NCI-H345 treated with DMSO at 0.1 percent for 48 hours (cell line): ENCODE results near the gene SGCD.
"Not testable (repeated sequence)": the region's sequence is repeated elsewhere in the genome, so short reads cannot be mapped to it uniquely, and the experiment has no call there.

Experiments used
- DNase-seq: peaks from one replicate; lab custom pipeline; 2025; ENCODE audit not compliant: unreplicated experiment; lab: John Stamatoyannopoulos, UW

Gene SGCD

DNA sequence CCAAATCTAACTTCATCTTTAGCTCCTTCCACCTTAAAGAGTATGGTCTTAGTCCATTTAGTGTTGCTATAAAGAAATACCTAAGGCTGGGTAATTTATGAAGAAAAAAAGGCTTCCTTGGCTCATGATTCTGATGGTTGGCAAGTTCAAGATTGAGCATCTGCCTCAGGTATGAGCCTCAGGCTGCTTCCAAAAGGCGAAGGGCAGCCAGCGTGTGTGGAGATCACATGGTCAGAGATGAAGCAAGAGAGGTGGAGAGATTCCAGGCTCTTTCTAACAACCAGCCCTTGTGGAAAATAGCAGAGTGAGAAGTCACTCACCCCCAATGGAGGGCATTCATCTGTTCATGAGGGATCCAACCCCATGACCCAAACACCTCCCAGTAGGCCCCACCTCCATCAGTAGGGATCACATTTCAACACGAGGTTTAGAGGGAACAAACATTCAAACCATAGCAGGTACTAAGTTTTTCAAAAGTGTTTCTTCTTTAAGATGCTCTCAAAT lies 225.9 kb downstream of the SGCD start:
- DNase-seq: no peak

GRCh38 chr5:156556666-156557406 lies 229.9 kb downstream of the SGCD start:
- DNase-seq: no peak

- DNase-seq: no peak
These were observed 233.0 kb downstream of the SGCD start for GRCh38 chr5:156560002-156560401.

- no peak for DNase-seq
These were observed 234.7 kb downstream of the SGCD start for GRCh38 chr5:156561651-156562050.

DNA sequence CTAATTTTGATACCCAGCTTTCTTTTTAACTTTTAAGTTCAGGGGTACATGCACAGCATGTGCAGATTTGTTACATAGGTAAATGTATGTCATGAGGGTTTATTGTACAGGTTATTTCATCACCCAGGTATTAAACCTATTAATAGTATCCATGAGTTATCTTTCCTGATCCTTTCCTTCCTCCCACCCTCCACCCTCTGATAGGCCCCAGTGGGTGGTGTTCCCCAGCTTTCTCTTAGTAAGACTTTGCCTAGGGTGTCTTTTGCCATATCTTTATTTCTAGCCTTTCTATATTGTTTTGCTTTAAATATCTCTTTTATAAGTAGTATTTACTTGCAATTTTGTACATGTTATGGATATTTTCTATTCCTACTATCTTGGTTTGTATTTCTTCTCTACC lies 243.7 kb downstream of the SGCD start:
- no peak for DNase-seq

GRCh38 chr5:156581725-156582124 lies 254.8 kb downstream of the SGCD start:
- DNase-seq: no peak

- no peak for DNase-seq
These were observed 255.2 kb downstream of the SGCD start for GRCh38 chr5:156582193-156582598.

- no peak for DNase-seq
These were observed 257.9 kb downstream of the SGCD start for GRCh38 chr5:156584871-156585270.

DNA sequence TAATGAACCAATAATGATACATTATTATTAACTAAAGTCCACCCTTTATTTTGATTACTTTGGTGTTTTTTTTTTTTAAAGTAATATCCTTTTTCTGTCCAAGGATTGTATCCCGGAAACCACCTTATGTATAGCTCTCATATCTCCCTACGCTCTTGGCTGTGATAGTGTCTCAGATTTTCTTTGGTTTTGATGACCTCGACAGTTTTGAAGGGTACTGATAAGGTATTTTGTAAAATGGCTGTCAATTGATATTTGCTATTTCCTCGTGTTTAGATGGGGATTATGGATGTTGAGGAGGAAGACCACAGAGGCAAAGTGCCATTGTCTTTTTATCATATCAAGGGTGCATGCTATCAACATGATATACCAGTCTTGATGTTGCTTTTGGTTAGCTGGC lies 259.0 kb downstream of the SGCD start:
- DNase-seq: no peak

DNA sequence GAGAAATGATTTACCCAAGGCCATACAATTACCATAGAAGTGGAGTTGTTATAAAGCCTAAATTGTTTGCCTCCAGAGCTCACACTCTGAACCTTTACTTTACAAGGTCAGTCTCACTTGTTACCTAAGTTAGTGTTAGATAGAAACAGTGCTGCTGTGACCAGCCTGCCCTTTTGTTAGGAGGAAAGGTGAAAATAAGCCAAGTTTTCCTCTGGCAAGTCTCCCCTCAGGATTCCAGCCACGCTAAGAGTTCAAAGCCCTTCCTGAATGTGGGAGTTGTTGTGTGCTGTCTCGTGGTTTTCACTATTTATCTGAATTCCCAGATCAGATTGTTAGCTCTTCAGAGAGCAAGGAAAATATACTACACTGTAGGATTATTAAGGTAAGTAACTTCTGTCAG lies 260.0 kb downstream of the SGCD start:
- DNase-seq: no peak

- DNase-seq: no peak
These were observed 261.3 kb downstream of the SGCD start for GRCh38 chr5:156588306-156588705.

- no peak for DNase-seq
These were observed 262.4 kb downstream of the SGCD start for GRCh38 chr5:156589104-156589945.

DNA sequence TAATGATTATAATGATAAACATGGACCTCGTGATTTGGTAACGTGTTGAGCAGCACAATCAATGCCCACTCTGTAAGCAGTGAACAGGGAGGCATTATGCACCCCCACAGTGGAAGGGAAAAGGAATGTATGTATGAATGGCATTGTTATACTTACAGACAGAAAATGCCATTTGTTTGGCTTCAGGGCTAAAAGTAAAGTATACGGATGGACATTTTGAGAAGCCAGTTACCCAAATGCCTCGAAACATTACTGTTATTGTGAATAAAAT lies 262.9 kb downstream of the SGCD start:
- no peak for DNase-seq

DNA sequence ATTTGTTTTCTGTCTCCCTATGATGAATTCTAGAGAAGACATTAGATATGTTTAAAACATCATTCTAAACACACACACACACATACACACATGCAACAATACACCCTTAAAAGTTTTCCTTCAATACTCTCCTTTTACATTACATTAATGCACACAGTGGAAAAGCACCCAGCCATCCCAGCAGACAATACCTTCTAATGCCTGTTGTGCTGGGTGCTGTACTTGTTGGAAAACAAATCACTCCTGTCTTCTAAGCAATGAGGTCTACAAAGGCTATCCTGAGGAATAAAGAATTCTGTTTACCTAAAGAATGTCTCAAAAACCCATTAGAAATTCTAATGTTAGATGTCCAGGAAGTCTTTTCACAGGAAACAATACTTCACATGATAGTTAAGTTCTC lies 264.0 kb downstream of the SGCD start:
- no peak for DNase-seq

DNA sequence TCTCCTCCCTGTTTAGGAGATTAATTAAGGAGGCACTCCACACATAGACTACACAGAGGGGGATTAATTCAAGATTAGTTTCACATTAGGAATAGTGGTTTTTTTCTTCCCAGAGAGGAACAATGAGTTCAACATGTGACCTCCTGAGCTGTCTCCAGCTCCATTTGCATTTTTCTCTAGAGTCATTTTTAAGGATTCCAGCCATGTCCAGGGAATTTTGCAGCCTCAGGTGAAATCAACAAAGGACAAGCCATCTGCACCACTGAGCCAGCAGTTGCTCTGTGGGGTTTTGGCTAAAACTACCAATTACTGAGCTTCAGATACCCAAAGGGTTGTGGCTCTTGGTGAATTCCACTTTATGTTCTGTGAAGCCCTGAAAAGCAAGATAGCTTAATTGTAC lies 264.7 kb downstream of the SGCD start:
- DNase-seq: no peak

DNA sequence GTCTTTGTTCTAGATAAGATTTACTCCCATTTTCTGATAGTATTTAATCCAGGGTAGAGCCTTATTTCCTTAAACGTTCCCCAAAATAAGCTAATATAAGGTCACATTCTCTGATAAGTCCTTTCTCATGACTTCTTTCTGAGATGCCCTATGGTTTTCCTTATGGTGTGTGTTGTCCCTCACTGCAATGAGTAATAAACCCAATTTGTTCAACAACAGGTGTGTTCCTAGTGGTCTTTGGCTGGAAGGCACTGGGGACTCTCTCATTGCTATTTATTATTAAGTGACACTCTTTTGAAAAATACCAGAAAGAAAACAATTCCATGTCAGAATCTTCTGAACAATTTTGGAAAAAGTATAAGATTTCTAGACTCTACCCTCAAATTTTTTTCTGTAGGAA lies 266.6 kb downstream of the SGCD start:
- no peak for DNase-seq

DNA sequence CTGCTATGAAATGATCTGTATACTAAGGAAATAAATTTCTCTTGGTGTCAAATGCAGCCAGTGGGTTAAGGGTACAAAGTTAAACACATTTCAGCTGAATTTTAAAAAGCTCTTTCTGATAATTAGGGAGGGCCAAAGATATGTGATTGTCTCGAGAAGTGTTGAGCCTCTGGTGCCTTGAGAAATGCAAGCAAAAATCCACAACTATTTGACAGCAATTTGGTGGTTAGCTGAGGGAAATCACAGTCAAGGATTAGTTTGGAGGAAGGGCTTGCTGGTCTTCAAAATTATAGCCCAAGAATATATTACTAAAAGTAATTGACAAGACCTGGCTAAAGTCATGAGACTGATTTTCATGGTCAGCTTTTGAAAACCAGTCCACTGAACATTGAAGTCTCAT lies 267.4 kb downstream of the SGCD start:
- DNase-seq: no peak

DNA sequence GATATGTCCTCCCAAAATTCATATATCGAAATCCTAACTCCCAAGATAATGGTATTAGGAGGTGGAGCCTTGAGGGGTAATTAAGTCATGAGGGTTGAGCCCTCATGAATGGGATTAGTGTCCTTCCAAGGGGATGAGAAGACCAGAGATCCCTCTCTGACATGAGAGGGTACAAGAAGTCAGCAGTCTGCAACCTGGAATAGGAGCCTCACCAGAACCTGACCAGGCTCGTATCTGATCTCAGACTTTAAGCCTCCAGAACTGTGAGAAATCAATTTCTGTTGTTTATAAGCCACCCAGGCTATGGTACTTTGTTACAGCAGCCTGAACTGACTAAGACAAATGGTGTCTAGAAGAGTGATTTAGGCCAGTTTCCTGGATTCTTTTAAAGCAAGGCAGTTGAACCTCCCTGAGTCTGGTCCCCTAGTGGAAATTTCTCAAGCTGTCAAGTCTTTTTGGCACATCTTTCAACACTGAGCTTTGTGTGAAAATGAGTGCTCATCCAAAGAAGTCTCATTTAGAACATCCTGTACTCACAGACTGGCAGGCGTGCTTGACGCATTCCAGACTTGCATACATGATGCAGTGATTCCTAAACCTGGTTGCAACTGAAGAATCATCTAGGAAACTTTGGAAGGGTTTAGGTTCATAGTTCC lies 268.3 kb downstream of the SGCD start:
- DNase-seq: no peak

DNA sequence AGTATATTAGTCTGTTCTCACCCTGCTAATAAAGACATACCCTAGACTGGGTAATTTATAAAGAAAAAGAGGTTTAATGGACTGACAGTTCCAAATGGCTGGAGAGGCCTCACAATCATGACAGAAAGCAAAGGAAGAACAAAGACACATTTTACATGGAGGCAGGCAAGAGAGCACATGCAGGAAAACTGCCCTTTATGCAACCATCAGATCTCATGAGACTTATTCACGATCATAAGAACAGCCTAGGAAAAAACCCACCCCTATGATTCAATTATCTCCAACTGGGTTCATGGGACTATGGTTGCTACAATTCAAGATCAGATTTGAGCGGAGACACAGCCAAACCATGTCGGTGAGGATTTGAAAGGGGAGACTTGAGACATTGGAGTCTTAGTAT lies 270.3 kb downstream of the SGCD start:
- DNase-seq: no peak

DNA sequence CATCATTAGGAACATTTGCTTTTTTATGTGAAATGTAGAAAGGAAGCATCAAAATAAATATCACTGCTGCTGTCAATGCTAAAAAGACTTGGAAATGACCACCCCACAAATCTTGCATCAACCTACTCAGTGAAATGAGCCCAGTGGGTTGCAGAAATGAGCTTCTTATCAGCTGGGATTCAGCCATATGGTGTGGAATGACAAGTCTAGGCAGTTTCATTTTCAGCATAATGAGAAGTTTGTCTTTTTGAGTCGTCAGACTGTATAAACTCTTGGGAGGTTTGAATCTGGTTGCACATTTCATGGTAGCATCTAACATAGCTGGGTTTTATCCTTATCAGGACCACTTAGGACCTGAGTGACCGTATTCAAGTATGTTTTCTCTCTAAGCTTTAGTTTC lies 272.0 kb downstream of the SGCD start:
- no peak for DNase-seq

DNA sequence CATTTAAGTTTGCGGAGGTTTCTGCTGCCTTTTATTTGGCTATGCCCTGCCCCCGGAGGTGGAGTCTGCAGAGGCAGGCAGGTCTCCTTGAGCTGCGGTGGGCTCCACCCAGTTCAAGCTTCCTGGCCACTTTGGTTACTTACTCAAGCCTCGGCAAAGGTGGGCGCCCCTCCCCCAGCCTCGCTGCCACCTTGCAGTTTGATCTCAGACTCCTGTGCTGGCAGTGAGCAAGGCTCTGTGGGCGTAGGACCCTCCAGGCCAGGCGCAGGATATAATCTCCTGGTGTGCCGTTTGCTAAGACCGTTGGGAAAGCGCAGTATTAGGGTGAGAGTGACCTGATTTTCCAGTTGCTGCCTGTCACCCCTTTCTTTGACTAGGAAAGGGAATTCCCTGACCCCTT lies 283.6 kb downstream of the SGCD start:
- DNase-seq: not testable (repeated sequence)

- no peak for DNase-seq
These were observed 288.9 kb downstream of the SGCD start for GRCh38 chr5:156615901-156616300.
